Measurements from ENCODE around the gene LCN12. TPM values are rescaled to one million over a fixed set of nuclear protein-coding genes. Genes with fewer than 3 reads are reported as not detected.

LCN12 gene
- 0.11 TPM in 1 of 2 replicates, not detected in the other for total RNA-seq

GRCh38 chr9:136951541-136952320, at the start of gene LCN12:
Gene LCN12 (plus strand): TSS chr9:136952273. CDS start chr9:136952328, 55 bp downstream.

DNA sequence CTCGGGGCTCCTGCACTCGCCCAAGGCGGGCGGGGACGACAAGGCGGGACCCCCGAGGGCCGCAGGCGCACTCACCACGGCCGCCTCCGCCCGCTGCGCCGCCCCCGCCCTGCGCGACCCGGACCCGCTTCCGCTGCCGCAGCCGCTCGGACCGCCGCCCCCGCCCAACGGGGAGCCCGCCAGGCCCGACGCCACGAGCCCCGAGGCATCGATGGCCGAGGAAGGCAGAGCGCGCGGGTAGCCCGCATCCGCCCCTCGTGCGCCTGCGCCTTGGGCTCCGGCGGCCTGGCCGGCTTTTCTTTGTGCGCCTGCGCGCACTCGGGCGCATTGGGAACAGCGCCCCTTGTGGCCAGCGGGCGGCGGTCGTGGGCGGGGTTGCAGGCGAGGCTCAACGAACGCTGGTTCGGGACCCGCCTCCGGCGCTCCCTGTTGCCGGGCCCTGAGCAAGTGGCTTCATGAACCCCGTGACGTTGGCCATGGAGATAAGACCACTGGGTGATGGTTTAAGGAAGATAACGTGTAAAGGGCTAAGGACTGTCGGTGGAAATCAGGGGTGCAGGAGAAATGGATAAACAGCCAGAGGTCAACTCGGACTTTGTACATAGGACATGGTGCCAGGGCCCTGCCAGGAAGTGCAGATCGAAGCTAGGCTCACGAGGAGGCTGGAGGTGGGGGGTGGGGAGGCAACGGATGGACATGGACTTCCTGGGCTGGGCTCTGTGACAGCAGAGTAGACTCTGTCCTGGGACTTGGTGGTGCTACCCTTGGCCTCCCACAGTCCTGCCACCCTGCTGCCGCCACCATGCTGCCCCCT, 7.3 kb upstream of the LCN12 start, which contains the start of the genes C8G and FBXW5:
Gene C8G, plus strand, starts transcription at position 725 of the 814 bp plus-strand sequence. Its CDS starts 78 bp downstream, at position 803.
Gene FBXW5, minus strand, starts transcription at position 220 of the 814 bp plus-strand sequence. CDS start 655 bp downstream, outside the sequence.

GRCh38 chr9:136977223-136977622, 25.1 kb downstream of the LCN12 start, which contains the start of gene PTGDS:
Gene PTGDS (plus strand): TSS chr9:136977504. CDS start chr9:136977579, 75 bp downstream.

GRCh38 chr9:136982232-136983051, 30.4 kb downstream of the LCN12 start, which contains the start of gene LCNL1:
Gene LCNL1 (plus strand): TSS chr9:136982993. CDS start chr9:136983587, 594 bp downstream.

GRCh38 chr9:136991993-136992818, 40.1 kb downstream of the LCN12 start, which contains the start of gene PAXX:
Gene PAXX (plus strand): TSS chr9:136992422. CDS start chr9:136992444, 22 bp downstream.

GRCh38 chr9:136996361-136997292, 44.6 kb downstream of the LCN12 start, which contains the start of gene CLIC3:
Gene CLIC3 (minus strand): TSS chr9:136996568. CDS start chr9:136996543, 25 bp downstream.

Other genes with a start within 250 kb of the LCN12 start
- 53.4 and 56.1 TPM in 2 replicates for gene DIPK1B, start 239.7 kb upstream of the LCN12 start, total RNA-seq
- not detected in 2 replicates for gene LCN10, start 209.3 kb upstream of the LCN12 start, total RNA-seq
- not detected in 2 replicates for gene LCN6, start 203.7 kb upstream of the LCN12 start, total RNA-seq
- not detected in 2 replicates for gene LCN8, start 194.0 kb upstream of the LCN12 start, total RNA-seq
- not detected in 2 replicates for gene LCN15, start 187.8 kb upstream of the LCN12 start, total RNA-seq
- 41.9 and 66.5 TPM in 2 replicates for gene TMEM141, start 160.9 kb upstream of the LCN12 start, total RNA-seq
- gene CCDC183, start 155.9 kb upstream of the LCN12 start, total RNA-seq: 0.52 and 0.98 TPM in 2 replicates
- gene RABL6, start 144.3 kb upstream of the LCN12 start, total RNA-seq: 49.3 and 52.9 TPM in 2 replicates
- 0.60 and 0.65 TPM in 2 replicates for gene AJM1, start 109.8 kb upstream of the LCN12 start, total RNA-seq
- 185 and 194 TPM in 2 replicates for gene PHPT1, start 102.9 kb upstream of the LCN12 start, total RNA-seq
- gene MAMDC4, start 99.9 kb upstream of the LCN12 start, total RNA-seq: 0.52 and 0.65 TPM in 2 replicates
- gene EDF1, start 86.0 kb upstream of the LCN12 start, total RNA-seq: 286 and 317 TPM in 2 replicates
- 12.7 and 18.0 TPM in 2 replicates for gene TRAF2, start 65.8 kb upstream of the LCN12 start, total RNA-seq
- gene FBXW5, start 7.5 kb upstream of the LCN12 start, total RNA-seq: 140 and 161 TPM in 2 replicates
- gene C8G, start 7.0 kb upstream of the LCN12 start, total RNA-seq: 0.54 and 0.77 TPM in 2 replicates
- 0.43 and 2.8 TPM in 2 replicates for gene PTGDS, start 25.2 kb downstream of the LCN12 start, total RNA-seq
- under 0.01 TPM in 1 of 2 replicates, not detected in the other for gene LCNL1, start 30.7 kb downstream of the LCN12 start, total RNA-seq
- 8.0 and 9.2 TPM in 2 replicates for gene PAXX, start 40.1 kb downstream of the LCN12 start, total RNA-seq
- gene CLIC3, start 44.3 kb downstream of the LCN12 start, total RNA-seq: not detected in 2 replicates
- 4.8 and 6.8 TPM in 2 replicates for gene ABCA2, start 76.0 kb downstream of the LCN12 start, total RNA-seq
- gene FUT7, start 79.8 kb downstream of the LCN12 start, total RNA-seq: not detected in 2 replicates
- 4.8 and 8.2 TPM in 2 replicates for gene NPDC1, start 93.9 kb downstream of the LCN12 start, total RNA-seq
- not detected in 2 replicates for gene ENTPD2, start 101.8 kb downstream of the LCN12 start, total RNA-seq
- gene SAPCD2, start 118.3 kb downstream of the LCN12 start, total RNA-seq: 2.0 and 2.5 TPM in 2 replicates
- 19.7 and 21.1 TPM in 2 replicates for gene UAP1L1, start 125.2 kb downstream of the LCN12 start, total RNA-seq
- 54.2 and 55.7 TPM in 2 replicates for gene MAN1B1, start 134.7 kb downstream of the LCN12 start, total RNA-seq
- 77.3 and 94.1 TPM in 2 replicates for gene DPP7, start 162.5 kb downstream of the LCN12 start, total RNA-seq
- gene GRIN1, start 186.9 kb downstream of the LCN12 start, total RNA-seq: under 0.01 TPM in 1 of 2 replicates, not detected in the other
- gene LRRC26, start 217.8 kb downstream of the LCN12 start, total RNA-seq: not detected in 2 replicates
- 0.09 TPM in 1 of 2 replicates, not detected in the other for gene TMEM210, start 219.8 kb downstream of the LCN12 start, total RNA-seq
- gene ANAPC2, start 236.3 kb downstream of the LCN12 start, total RNA-seq: 19.9 and 20.9 TPM in 2 replicates
- 81.8 and 83.4 TPM in 2 replicates for gene SSNA1, start 236.4 kb downstream of the LCN12 start, total RNA-seq
- gene TPRN, start 248.5 kb downstream of the LCN12 start, total RNA-seq: 2.3 and 3.4 TPM in 2 replicates

Data from dermis lymphatic vessel endothelial cell (primary cell).